GM04504 (cell line): ENCODE data around the gene KAZN.

ENCODE experiments used
- DNase-seq: peaks from one replicate; pipeline ENCODE4 v3.0.0-alpha.2; 2012; ENCODE audit warnings: low read depth

The KAZN gene

GRCh38 chr1:15094719-15095495, 496.4 kb downstream of the KAZN start:
- DNase-seq, result no peak

GRCh38 chr1:15095496-15095875, 497.0 kb downstream of the KAZN start:
- DNase-seq, result no peak

- no peak for DNase-seq
Measured at GRCh38 chr1:15096293-15096692, 497.8 kb downstream of the KAZN start.

- no peak for DNase-seq
Measured at GRCh38 chr1:15098176-15099125, 500.0 kb downstream of the KAZN start.

- no peak for DNase-seq
Measured at GRCh38 chr1:15099441-15100120, 501.1 kb downstream of the KAZN start.

GRCh38 chr1:15100121-15100879, 501.8 kb downstream of the KAZN start:
- no peak for DNase-seq

- DNase-seq, result no peak
Measured at GRCh38 chr1:15100880-15101760, 502.6 kb downstream of the KAZN start.

GRCh38 chr1:15101801-15102200, 503.3 kb downstream of the KAZN start:
- DNase-seq, result no peak

- no peak for DNase-seq
Measured at GRCh38 chr1:15102646-15103045, 504.2 kb downstream of the KAZN start.

GRCh38 chr1:15103211-15103610, 504.7 kb downstream of the KAZN start:
- DNase-seq, result no peak

- no peak for DNase-seq
Measured at GRCh38 chr1:15103906-15104305, 505.4 kb downstream of the KAZN start.

- no peak for DNase-seq
Measured at GRCh38 chr1:15104768-15105167, 506.3 kb downstream of the KAZN start.

GRCh38 chr1:15106608-15107007, 508.1 kb downstream of the KAZN start:
- no peak for DNase-seq

- no peak for DNase-seq
Measured at GRCh38 chr1:15107058-15107687, 508.7 kb downstream of the KAZN start.

GRCh38 chr1:15107911-15108310, 509.4 kb downstream of the KAZN start:
- DNase-seq, result no peak

GRCh38 chr1:15110128-15110866, 511.8 kb downstream of the KAZN start:
- DNase-seq, result no peak

- no peak for DNase-seq
Measured at GRCh38 chr1:15110867-15111230, 512.4 kb downstream of the KAZN start.

GRCh38 chr1:15113146-15113545, 514.7 kb downstream of the KAZN start:
- DNase-seq, result no peak

GRCh38 chr1:15114884-15115283, 516.4 kb downstream of the KAZN start:
- DNase-seq, result no peak
